HepG2 (cell line): ENCODE data around the gene COG1. TPM values are rescaled to one million over a fixed set of nuclear protein-coding genes. Genes with fewer than 3 reads are reported as not detected.

Experiments
- AGO1 ChIP-seq: fragments of 200-400 bp; formaldehyde crosslinking; IDR thresholded peaks from 2 replicates; pipeline ENCODE4 v1.6.1; 2017; ENCODE audit warnings: mild to moderate bottlenecking, low read depth, low read length, moderate library complexity; ENCODE audit not compliant: poor library complexity, severe bottlenecking
- GTF2F1 ChIP-seq: fragments of 150-350 bp; IDR thresholded peaks from 2 replicates; pipeline ENCODE4 v1.6.1; 2014; ENCODE audit warnings: low read length
- HDAC1 ChIP-seq: sonication (generic); formaldehyde crosslinking; IDR thresholded peaks from 2 replicates; pipeline ENCODE4 v1.5.1; 2020; ENCODE audit warnings: mild to moderate bottlenecking, missing genetic modification reagents
- HOMEZ ChIP-seq: IDR thresholded peaks from 2 replicates; pipeline ENCODE4 v1.6.1; 2016; ENCODE audit warnings: low read depth
- MAFF ChIP-seq: IDR thresholded peaks from 2 replicates; pipeline ENCODE4 v1.6.1; 2011; ENCODE audit warnings: low read depth, low read length, improper control_type of control experiment
- MAZ ChIP-seq, 2 experiments: sonication (generic) in 1 of 2; formaldehyde crosslinking in 1 of 2; IDR thresholded peaks; 2 replicates each; pipeline versions ENCODE4 v1.5.0 to v1.6.1; 2012 to 2020; ENCODE audit warnings: low read depth in 2 of 2, mild to moderate bottlenecking in 2 of 2, borderline replicate concordance in 1 of 2, improper control_type of control experiment in 1 of 2, low read length in 1 of 2, missing genetic modification reagents in 1 of 2, moderate library complexity in 1 of 2
- MIER3 ChIP-seq: IDR thresholded peaks from 2 replicates; pipeline ENCODE4 v1.6.1; 2016; ENCODE audit warnings: missing compliant biosample characterization, borderline replicate concordance
- NFE2L2 ChIP-seq: fragments of 150-350 bp; IDR thresholded peaks from 2 replicates; pipeline ENCODE4 v1.6.1; 2014; ENCODE audit warnings: low read length
- NFIC ChIP-seq: IDR thresholded peaks from 2 replicates; pipeline ENCODE4 v1.6.1; 2012; ENCODE audit warnings: mild to moderate bottlenecking, low read length, inconsistent platforms
- NR0B2 ChIP-seq: sonication (generic); formaldehyde crosslinking; IDR thresholded peaks from 2 replicates; pipeline ENCODE4 v1.4.0; 2020; ENCODE audit warnings: mild to moderate bottlenecking, missing genetic modification reagents
- SALL2 ChIP-seq: sonication (generic); formaldehyde crosslinking; IDR thresholded peaks from 2 replicates; pipeline ENCODE4 v1.8.1; 2023; ENCODE audit warnings: mild to moderate bottlenecking, missing genetic modification reagents, inconsistent platforms
- SIX4 ChIP-seq: sonication (generic); formaldehyde crosslinking; IDR thresholded peaks from 2 replicates; pipeline ENCODE4 v1.4.0; 2020; ENCODE audit warnings: missing genetic modification reagents
- SRSF4 ChIP-seq: fragments of 200-400 bp; formaldehyde crosslinking; IDR thresholded peaks from one replicate; pipeline ENCODE4 v1.6.1; 2018; ENCODE audit warnings: mild to moderate bottlenecking, low read depth, low read length, moderate library complexity; ENCODE audit not compliant: poor library complexity, severe bottlenecking
- TOPORS ChIP-seq: sonication (generic); formaldehyde crosslinking; IDR thresholded peaks from 2 replicates; pipeline ENCODE4 v1.8.0; 2023; ENCODE audit warnings: mild to moderate bottlenecking, missing genetic modification reagents
- ZBTB14 ChIP-seq: sonication (generic); formaldehyde crosslinking; IDR thresholded peaks from 2 replicates; pipeline ENCODE4 v1.4.0; 2020; ENCODE audit warnings: missing genetic modification reagents
- ZBTB42 ChIP-seq: sonication (generic); formaldehyde crosslinking; IDR thresholded peaks from 2 replicates; pipeline ENCODE4 v1.5.0; 2020; ENCODE audit warnings: mild to moderate bottlenecking, missing genetic modification reagents
- ZC3H13 ChIP-seq: sonication (generic); formaldehyde crosslinking; IDR thresholded peaks from 2 replicates; pipeline ENCODE4 v1.8.1; 2023; ENCODE audit warnings: mild to moderate bottlenecking, missing genetic modification reagents, moderate library complexity
- ZFX ChIP-seq: sonication (generic); formaldehyde crosslinking; IDR thresholded peaks from 2 replicates; pipeline ENCODE4 v1.4.0; 2020; ENCODE audit warnings: mild to moderate bottlenecking, low read depth, missing genetic modification reagents, moderate library complexity
- ZNF10 ChIP-seq: sonication (generic); formaldehyde crosslinking; IDR thresholded peaks from 2 replicates; pipeline ENCODE4 v1.4.0; 2020; ENCODE audit warnings: mild to moderate bottlenecking, low read depth, missing genetic modification reagents, borderline replicate concordance
- ZNF512 ChIP-seq: sonication (generic); formaldehyde crosslinking; IDR thresholded peaks from 2 replicates; pipeline ENCODE4 v1.4.0; 2020; ENCODE audit warnings: mild to moderate bottlenecking, missing genetic modification reagents
- ZNF616 ChIP-seq: sonication (generic); formaldehyde crosslinking; IDR thresholded peaks from 2 replicates; pipeline ENCODE4 v1.5.0; 2020; ENCODE audit warnings: low read depth, mild to moderate bottlenecking, missing genetic modification reagents
- ZNF678 ChIP-seq: sonication (generic); formaldehyde crosslinking; IDR thresholded peaks from 2 replicates; pipeline ENCODE4 v1.4.0; 2020; ENCODE audit warnings: mild to moderate bottlenecking, missing genetic modification reagents
- ZNF691 ChIP-seq: sonication (generic); formaldehyde crosslinking; IDR thresholded peaks from 2 replicates; pipeline ENCODE4 v1.4.0; 2020; ENCODE audit warnings: missing genetic modification reagents, low read depth, mild to moderate bottlenecking, borderline replicate concordance
- ZNF891 ChIP-seq: sonication (generic); formaldehyde crosslinking; IDR thresholded peaks from 2 replicates; pipeline ENCODE4 v1.5.0; 2020; ENCODE audit warnings: mild to moderate bottlenecking, missing genetic modification reagents
- polyA plus RNA-seq, 8 experiments: library from polyadenylated mRNA; depleted of rRNA in 3 of 8; stranded (reverse) in 7 of 8; unstranded in 1 of 8; fragments of >200 nt; fragmentation: Illumina TruSeq in 4 of 8; extraction: Trizol in 4 of 8; gene quantifications; 2 replicates each; pipeline versions ENCODE4 v1.2.1 to v1.2.3, GENCODE V29; 2011 to 2016; ENCODE audit warnings: low read depth in 4 of 8, missing spikeins in 1 of 8, mixed read lengths in 1 of 8; ENCODE audit not compliant: insufficient read depth in 1 of 8
- total RNA-seq, 5 experiments: library from RNA; depleted of rRNA; stranded (reverse); fragments of >200 nt; fragmentation: Illumina TruSeq; extraction: Trizol; gene quantifications; 2 replicates each; pipeline ENCODE4 v1.2.3, GENCODE V29; 2016; ENCODE audit warnings: low read depth in 1 of 5

Gene COG1
- total and polyA plus RNA-seq, 2 of the 13 experiments (the other 11 are each of a cell fraction or from before 2014, with no cell fraction given): 36.6 to 39.7 TPM

- TF ChIP-seq ZBTB14 (CRISPR knock-in tag) (no peak), HOMEZ (CRISPR knock-in tag) (no peak), HDAC1 (0 out of 2 replicates have a peak, but pooled peaks have one; percentile 34), ZNF678 (CRISPR knock-in tag) (no peak), GTF2F1 (no peak), ZNF10 (CRISPR knock-in tag) (no peak), NR0B2 (no peak), ZNF616 (CRISPR knock-in tag) (no peak), SRSF4 (no peak), ZNF891 (CRISPR knock-in tag) (no peak), NFE2L2 (no peak), NFIC (peak; percentile 33; the same call in 1 of the 2 replicates), SALL2 (CRISPR knock-in tag) (no peak), ZNF512 (no peak), MAZ (IDR thresholded peaks at IDR 0.05; ENCODE audit: borderline replicate concordance, low read depth, low read length) (no peak), MAZ (CRISPR knock-in tag; IDR thresholded peaks at IDR 0.05; ENCODE audit: low read depth) (no peak), ZBTB42 (no peak), TOPORS (CRISPR knock-in tag) (no peak), SIX4 (no peak; the same call in 1 of the 2 replicates), ZFX (no peak), ZC3H13 (CRISPR knock-in tag) (no peak), MAFF (peak; percentile 88), ZNF691 (no peak), MIER3 (no peak), AGO1 (no peak)
These were observed 40.8 kb upstream of the COG1 start (continued) for GRCh38 chr17:73151916-73152632.
